ENCODE results near the gene TMEM147.
"Not testable (repeated sequence)": the region's sequence is repeated elsewhere in the genome, so short reads cannot be mapped to it uniquely, and the experiment has no call there.

The TMEM147 gene

GRCh38 chr19:35565016-35565856, 19.8 kb downstream of the TMEM147 start:
- no peak for DNase-seq

- no peak for DNase-seq
Observed at GRCh38 chr19:35566738-35567137, 21.3 kb downstream of the TMEM147 start.

GRCh38 chr19:35569281-35569781, 23.9 kb downstream of the TMEM147 start:
- DNase-seq: no peak

GRCh38 chr19:35571406-35571965, 26.1 kb downstream of the TMEM147 start:
- DNase-seq: no peak

GRCh38 chr19:35577918-35578317, 32.5 kb downstream of the TMEM147 start:
- DNase-seq: no peak

- no peak for DNase-seq
Observed at GRCh38 chr19:35578707-35579106, 33.3 kb downstream of the TMEM147 start.

- DNase-seq: no peak
Observed at GRCh38 chr19:35582760-35583159, 37.3 kb downstream of the TMEM147 start.

- no peak for DNase-seq
Observed at GRCh38 chr19:35585848-35586247, 40.4 kb downstream of the TMEM147 start, which contains the start of gene PMIS2. TSS of gene PMIS2 (plus strand) at chr19:35586173. CDS start at chr19:35586260, 87 bp downstream.

- no peak for DNase-seq
Observed at GRCh38 chr19:35587321-35587720, 41.9 kb downstream of the TMEM147 start.

- DNase-seq: no peak
Observed at GRCh38 chr19:35590875-35591274, 45.4 kb downstream of the TMEM147 start.

GRCh38 chr19:35592226-35592625, 46.8 kb downstream of the TMEM147 start:
- no peak for DNase-seq

- not testable (repeated sequence) for DNase-seq
Observed at GRCh38 chr19:35595026-35595425, 49.6 kb downstream of the TMEM147 start.

- no peak for DNase-seq
Observed at GRCh38 chr19:35595928-35596327, 50.5 kb downstream of the TMEM147 start.

GRCh38 chr19:35596366-35596999, 51.1 kb downstream of the TMEM147 start:
- no peak for DNase-seq
